Right cardiac atrium (tissue), 5 donors: ENCODE measurements around the gene SUCO. TPM values are rescaled to one million over a fixed set of nuclear protein-coding genes. Genes with fewer than 3 reads are reported as not detected.
"Not testable (repeated sequence)": the region's sequence is repeated elsewhere in the genome, so short reads cannot be mapped to it uniquely, and the experiment has no call there.

Source experiments
- ATAC-seq, 2 donors: fragments of 200-7000 bp; cut with Tn5 transposase; one replicate each; pipeline versions ENCODE4 v1.8.0 to v1.9.1; 2020; ENCODE audit warnings: moderate library complexity in 2 of 2, mild to moderate bottlenecking in 1 of 2
- DNase-seq, 3 donors: peaks; one replicate each; pipeline ENCODE4 v3.0.0-alpha.2; 2020
- H3K27ac ChIP-seq: one replicate; pipeline ENCODE4 v1.5.1; 2013; ENCODE audit warnings: mild to moderate bottlenecking, low read length, control low read depth, moderate library complexity
- H3K27me3 ChIP-seq: one replicate; pipeline ENCODE4 v1.6.1; 2013; ENCODE audit not compliant: control insufficient read depth, insufficient read depth
- H3K4me1 ChIP-seq: one replicate; pipeline ENCODE4 v1.6.1; 2013; ENCODE audit warnings: low read length; ENCODE audit not compliant: control insufficient read depth, insufficient read depth
- H3K4me3 ChIP-seq: one replicate; pipeline ENCODE4 v1.5.1; 2013; ENCODE audit warnings: low read length, control low read depth
- H3K9me3 ChIP-seq: one replicate; pipeline ENCODE4 v1.6.1; 2013; ENCODE audit warnings: low read length; ENCODE audit not compliant: control insufficient read depth
- WGBS: extraction: QIAGEN DNeasy Blood & Tissue Kit; methylation state at CpG from one replicate; pipeline ENCODE4 v1.1.7; 2013; 5-methylcytosine and 5-hydroxymethylcytosine counted together
- intact Hi-C, 4 donors: fragments of 100-400 bp; cut with DNase I; formaldehyde crosslinking; loops; one replicate each; pipeline versions ENCODE4 v1.11.0 to v1.14.0; 2022 to 2023
- polyA plus RNA-seq: library from polyadenylated mRNA; stranded (reverse); fragments of 200-250 nt; gene quantifications from one replicate; pipeline ENCODE4 v1.2.3, GENCODE V29; 2013
- total RNA-seq, 4 donors: library from RNA; stranded (reverse); fragmentation: NEBNext Ultra II Directional; extraction: Animal tissue kit (Norgen Biotek cat#: 25700); gene quantifications; one replicate each; pipeline ENCODE4 v1.2.1, GENCODE V29; 2021
- donor health status: healthy with polysubstance abuse.
- donor health status: DM: no; HTN: yes; CAD: no.
- donor health status: DM: no; HTN: no; CAD: no.
- donor health status: DM: no; HTN: yes; CAD: no; lungs with severe emphysema.
- donor health status: DM: yes; HTN: yes; CAD: no.

SUCO gene
- total and polyA plus RNA-seq, 5 donors: 10.3 to 36.1 (median 31.7) TPM

DNA sequence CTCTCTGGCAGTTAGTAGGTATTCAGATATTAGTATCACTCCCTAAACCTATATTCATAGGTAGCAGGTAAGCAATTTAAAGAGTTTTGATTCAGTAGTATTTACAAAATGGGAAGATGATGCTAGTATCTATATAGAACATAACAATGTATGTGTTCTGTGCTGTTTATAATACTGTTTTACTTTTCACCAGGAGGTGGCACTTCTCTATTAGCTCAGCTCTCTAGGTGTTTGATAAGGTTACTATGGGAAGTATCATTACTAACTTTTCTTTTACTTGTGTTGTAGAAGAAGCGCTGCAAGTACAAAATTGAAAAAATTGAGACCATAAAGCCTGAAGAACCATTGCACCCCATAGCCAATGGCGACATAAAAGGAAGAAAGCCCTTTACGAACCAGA, 76.6 kb downstream of the SUCO start:
- ATAC-seq (no peak), DNase-seq (no peak)
- no peak overlapping the region for H3K27ac ChIP-seq
- WGBS: 94% methylated on average over 3 of the region's 3 CpGs
- H3K4me3 ChIP-seq: no peak overlapping the region
- no peaks in the 10 kb centered on the region for H3K9me3 ChIP-seq
- intact Hi-C loops: loop anchor here in 2 of 4 donors (5.0 kb wide), 1 partner anchor 113 kb away; no protein-coding TSS in a partner anchor
- no peaks in the 10 kb centered on the region for H3K27me3 ChIP-seq
- no peaks in the 10 kb centered on the region for H3K4me1 ChIP-seq

DNA sequence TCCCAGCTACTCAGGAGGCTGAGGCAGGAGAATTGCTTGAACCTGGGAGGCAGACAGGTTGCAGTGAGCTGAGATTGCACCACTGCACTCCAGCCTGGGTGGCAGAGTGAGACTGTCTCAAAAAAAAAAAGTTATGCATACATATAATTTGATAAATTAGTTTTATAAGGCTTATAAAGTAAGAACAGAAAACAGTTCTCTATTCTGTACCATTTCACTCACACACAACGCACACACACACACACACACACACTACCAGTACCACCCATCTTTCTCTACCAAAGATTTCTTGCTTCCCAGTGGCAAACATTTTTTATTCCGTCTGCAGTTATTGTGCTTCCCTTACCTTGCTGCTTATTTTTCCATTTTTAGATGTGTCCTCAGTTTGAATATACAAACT, 79.5 kb downstream of the SUCO start:
- DNase-seq: no peak
- no peak overlapping the region for H3K4me3 ChIP-seq
- H3K27ac ChIP-seq: no peak overlapping the region
- no peaks in the 10 kb centered on the region for H3K9me3 ChIP-seq
- 96% methylated on average over 2 of the region's 2 CpGs for WGBS
- no peaks in the 10 kb centered on the region for H3K27me3 ChIP-seq
- intact Hi-C loops: loop anchor here in 2 of 4 donors (5.0 to 10.0 kb wide), 2 partner anchors 102 to 110 kb away; no protein-coding TSS in a partner anchor
- no peaks in the 10 kb centered on the region for H3K4me1 ChIP-seq
- no peak for ATAC-seq

DNA sequence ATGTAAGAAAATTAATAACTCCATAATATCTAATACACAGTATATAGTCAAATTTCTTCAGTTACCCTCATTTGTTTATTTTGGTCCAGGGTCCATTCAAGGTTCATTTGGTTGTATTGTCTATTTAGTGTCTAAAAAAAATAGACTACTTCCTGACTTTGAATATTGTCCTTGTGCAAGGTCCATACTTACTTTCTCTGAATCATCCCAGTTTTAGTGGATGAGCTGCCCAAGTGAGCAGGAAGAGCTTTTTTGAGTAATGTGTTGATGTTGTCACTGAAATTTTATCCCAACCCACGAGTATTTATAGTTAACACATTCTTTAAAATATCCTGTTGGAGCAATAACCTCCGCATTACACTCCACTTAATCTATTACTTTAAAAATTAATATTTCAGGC, 80.3 kb downstream of the SUCO start:
- no peak overlapping the region for H3K27ac ChIP-seq
- DNase-seq (no peak), ATAC-seq (no peak)
- no peak overlapping the region for H3K4me3 ChIP-seq
- H3K4me1 ChIP-seq: no peaks in the 10 kb centered on the region
- no peaks in the 10 kb centered on the region for H3K27me3 ChIP-seq
- 84% methylated on average over 2 of the region's 2 CpGs for WGBS
- intact Hi-C loops: loop anchor here in 2 of 4 donors (5.0 to 10.0 kb wide), 2 partner anchors 102 to 109 kb away; no protein-coding TSS in a partner anchor
- no peaks in the 10 kb centered on the region for H3K9me3 ChIP-seq

DNA sequence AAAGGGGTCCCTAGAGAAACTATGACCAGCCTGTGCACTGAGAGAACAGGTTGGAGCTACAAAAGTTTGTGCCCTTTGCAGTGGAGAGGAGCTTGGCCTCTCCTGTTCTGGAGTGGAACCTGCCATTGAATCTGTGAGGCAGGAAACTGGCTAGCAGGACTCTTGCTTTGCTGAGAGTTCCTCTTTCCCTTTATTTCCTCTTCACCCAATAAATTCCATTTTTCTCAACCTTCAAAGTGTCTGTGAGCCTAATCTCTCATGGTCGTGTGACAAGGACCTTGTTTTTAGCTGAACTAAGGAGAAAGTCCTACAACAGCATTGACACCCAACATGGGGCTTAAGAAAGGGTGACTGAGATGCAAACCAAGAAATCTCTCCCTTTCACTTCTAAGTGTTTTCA, 83.2 kb downstream of the SUCO start:
- Histone ChIP-seq H3K27me3 (no peaks in the 10 kb centered on the region), H3K4me1 (no peaks in the 10 kb centered on the region), H3K9me3 (peaks cover 5% of the 10 kb centered on the region), H3K4me3 (no peak overlapping the region), H3K27ac (no peak overlapping the region)
- intact Hi-C loops: loop anchor here in 1 of 4 donors (10.0 kb wide), 1 partner anchor 99 kb away; no protein-coding TSS in a partner anchor
- ATAC-seq (no peak), DNase-seq (no peak)
- 51% methylated on average over 1 of the region's 1 CpG for WGBS

DNA sequence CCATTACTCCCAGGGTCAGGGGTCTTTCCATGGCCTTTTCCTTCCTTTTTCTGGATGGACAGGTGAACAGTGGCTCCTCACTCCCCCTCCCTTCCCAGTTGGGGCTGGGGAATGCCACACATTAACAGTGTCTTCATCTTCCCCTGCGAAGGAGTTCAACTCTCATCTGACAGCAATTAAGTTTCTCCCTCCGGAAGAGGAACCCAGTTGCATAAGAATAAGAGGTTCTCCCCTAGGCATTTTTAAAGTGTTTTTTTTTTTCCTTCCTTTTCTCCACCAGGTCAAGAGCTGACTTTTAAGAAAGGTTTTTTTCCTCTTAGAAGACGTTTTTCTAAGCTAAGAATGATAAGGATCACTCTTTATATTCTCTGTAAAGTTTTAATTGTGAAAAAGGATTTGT, 83.7 kb downstream of the SUCO start:
- Histone ChIP-seq H3K27me3 (no peaks in the 10 kb centered on the region), H3K4me1 (no peaks in the 10 kb centered on the region), H3K9me3 (peaks cover 5% of the 10 kb centered on the region), H3K4me3 (no peak overlapping the region), H3K27ac (no peak overlapping the region)
- DNase-seq: no peak
- intact Hi-C loops: loop anchor here in 1 of 4 donors (10.0 kb wide), 1 partner anchor 98 kb away; no protein-coding TSS in a partner anchor
- no peak for ATAC-seq
- 64% methylated on average over 3 of the region's 3 CpGs for WGBS

DNA sequence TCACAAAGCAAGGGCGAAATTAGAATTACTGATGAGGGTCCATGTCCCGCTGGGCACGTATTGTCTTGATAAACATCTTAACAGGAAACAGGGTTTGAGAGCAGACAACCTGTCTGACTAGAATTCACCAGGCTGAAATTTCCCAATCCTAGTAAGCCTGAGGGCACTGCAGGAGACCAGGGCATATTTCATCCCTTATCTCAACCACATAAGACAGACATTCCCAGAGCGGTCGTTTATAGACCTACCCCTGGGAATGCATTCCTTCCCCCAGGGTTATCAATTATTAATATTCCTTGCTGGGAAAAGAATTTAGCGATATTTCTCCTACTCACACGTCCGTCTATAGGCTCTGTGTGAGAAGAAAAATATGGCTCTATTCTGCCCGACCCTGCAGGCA, 87.7 kb downstream of the SUCO start:
- H3K27me3 ChIP-seq, H3K4me1 ChIP-seq, DNase-seq, intact Hi-C loops, H3K27ac ChIP-seq, H3K9me3 ChIP-seq, ATAC-seq, H3K4me3 ChIP-seq: not testable (repeated sequence)
- WGBS: 92% methylated on average over 9 of the region's 9 CpGs

DNA sequence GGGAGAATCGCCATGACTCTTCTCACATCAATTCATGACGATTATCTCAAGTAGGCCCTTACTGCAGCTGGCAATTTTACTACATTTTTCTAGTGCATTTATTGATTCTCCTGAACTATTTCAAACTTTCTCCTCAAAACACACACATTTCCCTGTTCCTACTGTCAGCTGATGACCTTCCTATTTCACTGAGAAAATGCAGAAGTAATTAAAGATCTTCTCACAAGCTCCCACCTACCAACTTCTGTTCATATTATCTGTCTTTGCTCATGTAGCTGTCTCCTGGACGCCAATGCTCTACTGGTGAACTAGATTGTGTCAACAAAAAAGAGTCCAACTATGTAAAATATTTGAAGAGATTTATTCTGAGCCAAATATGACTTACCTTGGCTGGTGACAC, 89.6 kb downstream of the SUCO start:
- 67% methylated on average over 3 of the region's 3 CpGs for WGBS
- Histone ChIP-seq H3K9me3 (peaks cover 5% of the 10 kb centered on the region), H3K4me3 (no peak overlapping the region), H3K27me3 (no peaks in the 10 kb centered on the region), H3K4me1 (no peaks in the 10 kb centered on the region), H3K27ac (no peak overlapping the region)
- intact Hi-C loops: no loop called here
- ATAC-seq (no peak), DNase-seq (no peak)

DNA sequence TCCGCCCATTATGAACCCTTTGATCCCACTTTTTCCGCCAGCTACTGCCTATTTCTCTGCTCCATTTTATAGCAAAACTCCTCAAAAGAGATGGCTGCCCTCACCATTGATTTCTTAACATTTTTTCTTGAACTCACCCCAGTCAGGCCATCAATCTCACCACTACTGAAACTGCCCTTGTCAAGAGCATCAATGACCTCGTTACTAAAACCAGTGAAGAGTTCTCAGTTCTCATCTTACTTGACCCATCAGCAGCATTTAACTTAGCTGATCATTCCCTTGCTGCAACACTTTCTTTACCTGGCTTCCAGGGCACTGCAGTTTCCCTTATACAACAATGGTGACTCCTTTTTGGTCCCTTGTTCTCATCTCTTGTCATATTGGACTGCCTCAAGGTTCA, 90.8 kb downstream of the SUCO start:
- no peak overlapping the region for H3K4me3 ChIP-seq
- ATAC-seq (no peak), DNase-seq (no peak)
- 87% methylated on average over 3 of the region's 3 CpGs for WGBS
- H3K27ac ChIP-seq: no peak overlapping the region
- H3K9me3 ChIP-seq: peaks cover 5% of the 10 kb centered on the region
- H3K27me3 ChIP-seq: no peaks in the 10 kb centered on the region
- no peaks in the 10 kb centered on the region for H3K4me1 ChIP-seq
- intact Hi-C loops: no loop called here

DNA sequence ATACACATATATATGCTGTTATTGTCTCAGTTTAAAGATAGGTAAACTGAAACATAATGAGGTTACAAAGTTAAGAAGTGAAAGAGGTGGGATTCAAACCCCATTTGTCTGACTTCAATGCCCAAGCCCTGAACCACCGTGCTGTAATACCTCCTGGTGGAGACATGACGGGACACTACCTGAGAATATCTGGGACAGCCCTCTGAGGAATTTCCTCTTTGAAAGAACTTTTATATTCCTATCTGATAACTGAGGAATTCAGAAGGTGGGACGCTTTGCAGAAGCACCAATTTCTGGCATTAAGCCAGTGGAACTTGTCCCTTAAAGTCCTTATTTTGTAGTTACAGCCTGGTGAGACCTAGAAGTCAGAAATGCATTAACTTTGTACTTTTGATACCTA, 93.9 kb downstream of the SUCO start:
- H3K27me3 ChIP-seq: no peaks in the 10 kb centered on the region
- no peaks in the 10 kb centered on the region for H3K9me3 ChIP-seq
- ATAC-seq (no peak), DNase-seq (no peak)
- WGBS: 43% methylated on average over 3 of the region's 3 CpGs
- no peaks in the 10 kb centered on the region for H3K4me1 ChIP-seq
- intact Hi-C loops: no loop called here
- no peak overlapping the region for H3K4me3 ChIP-seq
- no peak overlapping the region for H3K27ac ChIP-seq

DNA sequence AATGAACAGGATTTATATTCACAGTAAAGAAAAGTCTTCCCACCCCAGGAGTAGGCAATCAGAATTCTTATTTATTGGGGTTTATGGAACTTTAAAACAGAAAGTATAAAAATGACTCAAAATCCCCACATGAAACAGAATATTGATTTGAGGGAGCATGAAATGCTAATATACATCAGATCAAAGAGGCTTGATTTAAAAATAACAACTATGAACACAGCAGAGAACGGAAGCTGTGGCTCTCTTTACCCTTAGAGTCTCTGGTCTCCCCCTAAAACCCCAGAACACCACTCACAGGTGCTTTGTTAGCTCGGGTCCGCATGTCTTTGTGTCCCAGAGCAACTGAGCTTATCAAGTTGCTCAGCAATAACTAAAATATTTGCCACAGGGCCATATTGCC, 94.8 kb downstream of the SUCO start:
- intact Hi-C loops: no loop called here
- no peaks in the 10 kb centered on the region for H3K9me3 ChIP-seq
- 85% methylated on average over 3 of the region's 3 CpGs for WGBS
- H3K27me3 ChIP-seq: no peaks in the 10 kb centered on the region
- H3K27ac ChIP-seq: no peak overlapping the region
- H3K4me3 ChIP-seq: no peak overlapping the region
- no peak for DNase-seq
- H3K4me1 ChIP-seq: no peaks in the 10 kb centered on the region
- ATAC-seq: no peak

DNA sequence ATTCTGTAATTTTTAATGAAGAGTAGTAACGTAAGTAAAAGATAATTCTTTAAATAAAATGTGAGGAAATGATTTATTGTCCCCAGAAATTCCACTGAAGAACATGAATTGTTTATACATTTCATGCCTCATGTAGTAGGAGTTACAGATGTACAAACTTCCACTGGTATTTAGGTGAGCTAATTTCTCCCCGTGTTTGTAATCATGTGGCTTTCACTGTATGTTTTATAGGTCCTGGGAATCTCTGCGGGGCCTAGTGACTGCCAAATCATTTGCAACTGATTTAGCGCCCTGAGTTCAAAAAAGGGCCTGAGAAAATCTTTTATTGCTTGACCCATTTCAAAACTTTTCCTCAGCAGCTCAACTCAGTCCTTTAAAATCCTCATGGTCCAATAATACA, 95.5 kb downstream of the SUCO start:
- Histone ChIP-seq H3K9me3 (no peaks in the 10 kb centered on the region), H3K27ac (no peak overlapping the region), H3K4me1 (no peaks in the 10 kb centered on the region), H3K27me3 (no peaks in the 10 kb centered on the region), H3K4me3 (no peak overlapping the region)
- 85% methylated on average over 4 of the region's 4 CpGs for WGBS
- intact Hi-C loops: no loop called here
- DNase-seq: no peak
- no peak for ATAC-seq

DNA sequence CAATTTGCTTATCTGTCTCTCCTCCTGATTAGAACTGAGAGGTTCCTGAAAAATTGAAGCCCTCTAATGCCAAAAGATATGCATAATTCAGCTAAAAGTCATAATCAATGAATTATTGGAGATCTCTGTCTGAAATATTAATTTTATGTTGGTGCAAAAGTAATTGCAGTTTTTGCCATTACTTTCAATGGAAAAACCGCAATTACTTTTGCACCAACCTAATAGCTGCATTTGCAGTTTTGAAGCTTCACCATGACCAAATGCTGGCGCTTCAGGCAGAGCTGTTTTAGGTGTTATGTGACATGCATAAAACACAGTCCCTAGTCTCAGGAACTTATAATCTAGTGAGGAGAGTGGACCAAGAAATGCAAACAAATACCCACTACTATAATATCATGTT, 96.2 kb downstream of the SUCO start:
- WGBS: 93% methylated on average over 2 of the region's 2 CpGs

More for the DNA sequence above, 96.2 kb downstream of the SUCO start:
- H3K27ac ChIP-seq: no peak overlapping the region
- intact Hi-C loops: no loop called here
- H3K4me1 ChIP-seq: no peaks in the 10 kb centered on the region
- no peak overlapping the region for H3K4me3 ChIP-seq
- no peak for DNase-seq
- no peaks in the 10 kb centered on the region for H3K9me3 ChIP-seq
- no peak for ATAC-seq
- H3K27me3 ChIP-seq: no peaks in the 10 kb centered on the region
